ENCODE data around the gene ALG1.
"Not testable (repeated sequence)": the region's sequence is repeated elsewhere in the genome, so short reads cannot be mapped to it uniquely, and the experiment has no call there.

The ALG1 gene

DNA sequence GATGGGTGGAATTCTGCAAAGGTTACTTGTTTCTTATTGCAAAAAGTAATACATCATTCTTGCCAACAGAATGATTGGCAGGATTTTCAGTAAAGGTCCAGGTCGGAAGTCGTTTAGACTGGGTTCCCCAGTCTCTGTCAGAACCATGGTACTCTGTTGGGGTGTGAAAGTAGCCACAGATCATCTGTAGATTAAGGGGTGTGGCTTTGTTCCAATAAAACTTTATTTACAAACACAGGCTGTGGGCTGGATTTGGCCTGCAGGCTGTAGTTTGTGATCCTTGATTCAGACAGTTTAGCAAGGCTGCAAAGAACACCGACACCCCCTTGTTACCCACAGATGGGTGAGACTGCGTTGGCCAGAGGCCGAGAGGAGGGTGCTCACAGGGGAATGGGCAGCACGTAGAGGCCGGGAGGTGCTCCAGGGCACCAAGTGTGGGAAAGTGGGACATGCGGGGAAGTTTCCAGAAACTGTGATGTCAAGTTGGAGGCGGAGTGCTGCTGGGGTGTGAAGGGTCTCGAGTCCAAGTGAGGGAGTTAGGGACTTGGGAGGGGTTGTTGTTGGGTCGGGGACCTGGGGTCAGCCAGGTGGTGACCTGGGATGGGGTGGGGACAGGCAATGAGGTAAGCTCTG is 12.6 kb downstream of the ALG1 start:
- peaks cover 11% of the 10 kb centered on the region for H3K36me3 ChIP-seq (replicated peaks)
- H3K4me3 ChIP-seq (ENCODE audit: low read depth, low read length); H3K27me3 ChIP-seq (replicated peaks); H3K27ac ChIP-seq; in situ Hi-C loops (cut with HindIII; ENCODE audit: low pct_ligation_motif_present, low sequenced_read_pairs); DNase-seq: not testable (repeated sequence)

- peaks cover 11% of the 10 kb centered on the region for H3K36me3 ChIP-seq (replicated peaks)
- H3K27me3 ChIP-seq (replicated peaks); H3K27ac ChIP-seq; in situ Hi-C loops (cut with HindIII; ENCODE audit: low pct_ligation_motif_present, low sequenced_read_pairs); H3K4me3 ChIP-seq (ENCODE audit: low read depth, low read length): not testable (repeated sequence)
- DNase-seq, result peak; percentile 62
- peak; percentile 79 for TF ChIP-seq CTCF (IDR thresholded peaks at IDR 0.05; ENCODE audit: low read depth, low read length, missing control alignments)
Observed at GRCh38 chr16:5084802-5085201, 13.2 kb downstream of the ALG1 start.

- DNase-seq; in situ Hi-C loops (cut with HindIII; ENCODE audit: low pct_ligation_motif_present, low sequenced_read_pairs); H3K4me3 ChIP-seq (ENCODE audit: low read depth, low read length); H3K27me3 ChIP-seq (replicated peaks); H3K27ac ChIP-seq: not testable (repeated sequence)
- H3K36me3 ChIP-seq (replicated peaks), result peaks cover 14% of the 10 kb centered on the region
Observed at GRCh38 chr16:5085716-5086115, 14.1 kb downstream of the ALG1 start.

- DNase-seq; H3K27ac ChIP-seq; in situ Hi-C loops (cut with HindIII; ENCODE audit: low pct_ligation_motif_present, low sequenced_read_pairs); H3K4me3 ChIP-seq (ENCODE audit: low read depth, low read length); H3K27me3 ChIP-seq (replicated peaks): not testable (repeated sequence)
- H3K36me3 ChIP-seq (replicated peaks), result peaks cover 14% of the 10 kb centered on the region
Observed at GRCh38 chr16:5088086-5088790, 16.6 kb downstream of the ALG1 start.

GRCh38 chr16:5088936-5089335 is 17.3 kb downstream of the ALG1 start:
- H3K27me3 ChIP-seq (replicated peaks); DNase-seq; in situ Hi-C loops (cut with HindIII; ENCODE audit: low pct_ligation_motif_present, low sequenced_read_pairs); H3K4me3 ChIP-seq (ENCODE audit: low read depth, low read length); H3K27ac ChIP-seq: not testable (repeated sequence)
- H3K36me3 ChIP-seq (replicated peaks), result peaks cover 11% of the 10 kb centered on the region

- DNase-seq; H3K27me3 ChIP-seq (replicated peaks); H3K36me3 ChIP-seq (replicated peaks); H3K27ac ChIP-seq; H3K4me3 ChIP-seq (ENCODE audit: low read depth, low read length); in situ Hi-C loops (cut with HindIII; ENCODE audit: low pct_ligation_motif_present, low sequenced_read_pairs): not testable (repeated sequence)
Observed at GRCh38 chr16:5089911-5090555, 18.4 kb downstream of the ALG1 start.

DNA sequence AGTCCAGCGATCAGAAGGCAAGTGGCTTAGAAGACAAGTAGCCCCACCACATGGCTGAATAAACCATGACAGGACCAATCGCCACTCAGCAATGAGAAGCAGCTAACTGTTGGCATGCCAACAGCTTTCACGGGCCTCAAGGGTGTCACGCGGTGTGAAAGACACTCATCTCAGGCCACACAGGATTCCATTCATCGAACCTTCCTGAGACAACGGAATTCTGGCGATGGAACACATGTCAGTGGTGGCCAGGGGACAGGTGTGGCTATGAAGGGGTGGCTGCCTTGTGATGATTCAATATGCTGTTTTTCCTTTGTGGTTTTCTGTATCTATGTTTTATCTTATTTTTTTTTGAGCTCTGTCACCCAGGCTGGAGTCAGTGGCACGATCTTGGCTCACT is 18.9 kb downstream of the ALG1 start:
- H3K27ac ChIP-seq; DNase-seq; H3K36me3 ChIP-seq (replicated peaks); H3K27me3 ChIP-seq (replicated peaks); H3K4me3 ChIP-seq (ENCODE audit: low read depth, low read length); in situ Hi-C loops (cut with HindIII; ENCODE audit: low pct_ligation_motif_present, low sequenced_read_pairs): not testable (repeated sequence)

DNA sequence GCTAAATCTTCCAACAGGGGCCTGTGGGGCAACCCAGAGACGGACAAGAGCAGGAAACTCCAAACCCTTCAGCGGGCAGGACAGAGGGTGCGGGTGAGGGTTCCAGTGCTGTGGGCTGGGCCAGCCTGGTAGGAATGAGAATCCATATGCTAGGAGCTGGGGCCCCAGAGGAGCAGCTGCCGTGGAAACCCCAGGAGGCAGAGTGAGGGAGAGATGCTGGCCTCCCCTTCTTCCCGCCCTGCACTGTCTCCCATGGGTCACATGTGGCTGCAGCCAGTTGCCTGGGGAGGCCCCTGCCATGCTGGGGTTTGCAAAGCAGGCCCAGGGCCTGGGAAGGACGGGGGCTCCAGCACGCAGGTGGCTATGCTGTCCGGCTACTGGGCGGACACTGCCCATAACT is 21.4 kb downstream of the ALG1 start:
- H3K27ac ChIP-seq; DNase-seq; H3K4me3 ChIP-seq (ENCODE audit: low read depth, low read length); H3K27me3 ChIP-seq (replicated peaks); in situ Hi-C loops (cut with HindIII; ENCODE audit: low pct_ligation_motif_present, low sequenced_read_pairs); H3K36me3 ChIP-seq (replicated peaks): not testable (repeated sequence)

DNA sequence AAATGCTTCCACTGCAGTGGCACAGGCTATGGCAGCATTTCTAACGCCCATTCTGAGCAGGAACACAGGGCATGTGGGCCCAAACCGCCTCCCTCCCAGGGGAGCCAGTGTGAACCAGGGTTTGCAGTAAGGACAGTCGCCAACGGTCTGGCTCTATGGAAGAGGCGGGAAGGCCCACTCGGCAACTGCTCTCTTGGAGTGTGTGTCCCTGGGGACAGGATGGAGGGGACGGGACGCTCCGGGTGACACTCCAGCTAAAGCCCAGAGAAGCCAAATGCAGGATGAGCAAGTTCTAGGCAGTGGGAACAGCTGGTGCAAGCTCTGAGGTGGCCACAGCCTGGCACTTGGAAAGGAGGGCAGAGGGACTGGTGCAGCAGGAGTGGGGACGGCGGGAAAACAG is 22.1 kb downstream of the ALG1 start:
- DNase-seq; H3K27me3 ChIP-seq (replicated peaks); H3K36me3 ChIP-seq (replicated peaks); H3K27ac ChIP-seq; H3K4me3 ChIP-seq (ENCODE audit: low read depth, low read length); in situ Hi-C loops (cut with HindIII; ENCODE audit: low pct_ligation_motif_present, low sequenced_read_pairs): not testable (repeated sequence)

DNA sequence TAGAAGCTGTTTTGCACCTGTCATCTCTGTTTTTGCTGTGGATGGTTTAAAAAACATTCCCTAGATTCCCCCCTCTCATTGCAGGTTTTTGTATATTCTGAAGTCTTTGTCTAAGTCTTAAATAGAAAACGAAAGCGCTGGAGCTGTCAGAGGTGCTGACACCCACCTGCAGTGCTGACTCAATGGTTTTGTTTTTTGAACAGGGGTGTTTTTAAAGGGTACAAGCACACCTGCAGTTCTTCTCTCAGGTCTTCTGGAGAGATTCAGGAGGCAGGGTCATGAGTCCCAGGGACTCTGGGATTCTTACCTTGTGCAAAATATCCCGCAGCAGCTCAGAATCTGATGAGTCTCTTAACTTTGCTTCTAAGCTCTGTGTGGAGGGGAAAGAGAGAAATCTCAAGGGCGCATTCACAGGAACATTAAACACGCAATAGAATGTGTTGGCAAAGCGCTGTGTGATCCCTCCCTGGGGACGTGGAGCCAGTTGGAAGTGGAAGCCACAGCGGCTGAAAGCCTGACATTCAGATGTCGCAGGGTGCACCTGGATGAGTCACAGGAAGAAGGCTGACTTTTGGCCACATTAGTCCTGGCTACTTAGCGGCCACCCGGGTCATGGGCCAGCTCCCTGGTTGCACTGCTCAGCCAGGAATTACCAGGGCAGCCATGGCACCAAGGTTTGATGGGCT is 23.6 kb downstream of the ALG1 start:
- H3K27me3 ChIP-seq (replicated peaks); H3K36me3 ChIP-seq (replicated peaks); DNase-seq; in situ Hi-C loops (cut with HindIII; ENCODE audit: low pct_ligation_motif_present, low sequenced_read_pairs); H3K27ac ChIP-seq; H3K4me3 ChIP-seq (ENCODE audit: low read depth, low read length): not testable (repeated sequence)

- H3K4me3 ChIP-seq (ENCODE audit: low read depth, low read length), result peak overlapping the region; percentile 69
- H3K36me3 ChIP-seq (replicated peaks); H3K27me3 ChIP-seq (replicated peaks); H3K27ac ChIP-seq; DNase-seq; in situ Hi-C loops (cut with HindIII; ENCODE audit: low pct_ligation_motif_present, low sequenced_read_pairs): not testable (repeated sequence)
Observed at GRCh38 chr16:5096437-5097060, 24.9 kb downstream of the ALG1 start.

DNA sequence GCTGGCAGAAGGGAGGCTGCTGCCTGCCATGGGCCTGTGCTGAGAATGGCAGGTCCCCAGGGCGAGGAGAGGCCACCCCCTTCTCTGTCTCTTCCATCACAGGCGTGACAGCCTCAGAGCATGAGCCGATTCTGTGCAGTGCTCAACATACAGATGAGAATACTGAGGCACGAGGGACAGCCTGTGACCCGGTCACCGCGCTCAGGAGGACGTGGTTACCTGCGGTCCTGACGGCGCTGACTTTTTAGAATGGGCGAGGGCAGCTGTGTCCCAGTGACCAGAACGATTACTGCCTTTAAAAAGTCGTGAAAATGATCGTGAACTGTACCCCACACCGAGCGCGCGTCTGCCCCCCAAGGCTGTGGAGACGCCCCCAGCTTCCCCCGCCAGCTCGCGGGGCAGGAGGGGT is 25.4 kb downstream of the ALG1 start:
- H3K27me3 ChIP-seq (replicated peaks); H3K36me3 ChIP-seq (replicated peaks); DNase-seq; in situ Hi-C loops (cut with HindIII; ENCODE audit: low pct_ligation_motif_present, low sequenced_read_pairs): not testable (repeated sequence)
- peak overlapping the region; percentile 69 for H3K4me3 ChIP-seq (ENCODE audit: low read depth, low read length)
- peak overlapping the region; percentile 58 for H3K27ac ChIP-seq

Data from brain microvascular endothelial cell (primary cell).